Measurements from ENCODE around the gene TMLHE. TPM values are rescaled to one million over a fixed set of nuclear protein-coding genes. Genes with fewer than 3 reads are reported as not detected.

The TMLHE gene, protein sequence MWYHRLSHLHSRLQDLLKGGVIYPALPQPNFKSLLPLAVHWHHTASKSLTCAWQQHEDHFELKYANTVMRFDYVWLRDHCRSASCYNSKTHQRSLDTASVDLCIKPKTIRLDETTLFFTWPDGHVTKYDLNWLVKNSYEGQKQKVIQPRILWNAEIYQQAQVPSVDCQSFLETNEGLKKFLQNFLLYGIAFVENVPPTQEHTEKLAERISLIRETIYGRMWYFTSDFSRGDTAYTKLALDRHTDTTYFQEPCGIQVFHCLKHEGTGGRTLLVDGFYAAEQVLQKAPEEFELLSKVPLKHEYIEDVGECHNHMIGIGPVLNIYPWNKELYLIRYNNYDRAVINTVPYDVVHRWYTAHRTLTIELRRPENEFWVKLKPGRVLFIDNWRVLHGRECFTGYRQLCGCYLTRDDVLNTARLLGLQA
- 11.9 and 14.1 TPM in 2 replicates for total RNA-seq

DNA sequence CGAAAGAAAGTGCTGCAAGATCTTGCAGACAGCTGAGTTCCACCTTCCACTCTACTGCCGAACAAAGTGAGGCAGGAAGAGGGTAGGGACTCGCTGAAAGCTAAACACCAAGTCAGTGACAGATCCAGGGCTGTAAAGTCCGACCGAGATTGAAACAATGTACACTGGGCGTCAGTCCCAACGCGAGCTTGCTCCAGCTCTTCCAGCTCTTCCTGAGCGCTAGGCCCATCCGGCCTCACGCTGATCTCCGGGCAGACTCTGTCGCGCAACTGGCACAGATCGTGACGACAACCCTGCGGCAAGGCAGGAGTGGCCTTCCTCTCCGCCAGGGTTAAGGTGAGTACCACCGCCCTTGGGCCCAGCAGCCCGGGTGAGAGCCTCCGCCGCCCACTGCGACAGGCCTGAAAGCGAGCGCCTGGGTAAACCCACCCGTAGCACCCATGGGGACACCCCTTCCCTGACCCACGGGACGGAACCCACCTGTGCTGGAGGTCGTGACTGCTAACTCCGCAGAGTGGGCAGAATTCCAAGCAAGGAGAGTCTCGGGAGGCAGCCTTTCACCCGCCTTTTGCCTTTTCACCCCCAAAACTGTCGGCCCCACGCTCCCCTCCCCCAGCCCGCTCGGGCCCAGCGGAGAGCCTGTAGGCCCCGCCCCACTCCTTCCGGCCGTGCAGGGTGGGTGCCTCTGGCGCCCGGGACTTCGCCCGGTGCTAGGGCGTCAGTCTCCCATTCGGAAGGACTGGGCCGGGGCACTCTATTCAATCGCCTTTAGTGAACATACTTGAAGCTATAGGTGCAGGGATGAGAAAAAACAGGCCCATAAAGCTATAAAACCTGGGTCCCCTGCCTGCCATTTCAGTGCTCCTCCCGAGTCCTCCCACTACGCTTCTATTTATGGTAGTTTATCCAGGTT lies at the start of gene TMLHE, which contains the start of gene SPRY3:
TMLHE (minus strand) TSS at position 641 of the 913 bp plus-strand sequence. CDS start 67,676 bp downstream, outside the sequence.
SPRY3 (plus strand) TSS at position 275 of the 913 bp plus-strand sequence.

GRCh38 chrX:155458471-155458870 lies 154.3 kb downstream of the TMLHE start, which contains the start of gene F8A3:
Gene F8A3, minus strand, starts transcription at chrX:155458620. Its CDS starts 20 bp downstream, at chrX:155458600.

Other genes starting within 250 kb of the TMLHE start
- gene F8A2, start 230.9 kb downstream of the TMLHE start, total RNA-seq, result not detected in 2 replicates
- 0.55 and 1.3 TPM in 2 replicates for gene F8A3, start 154.3 kb downstream of the TMLHE start, total RNA-seq
- gene SPRY3, start 366 bp downstream of the TMLHE start, total RNA-seq, result 0.28 TPM in 2 replicates